Upper lobe of left lung (tissue), 6 donors: Measurements from ENCODE around the gene DIS3. TPM values are rescaled to one million over a fixed set of nuclear protein-coding genes. Genes with fewer than 3 reads are reported as not detected.

Experiments used
- ATAC-seq, 2 donors: fragments of 200-7000 bp; cut with Tn5 transposase; one replicate each; pipeline ENCODE4 v1.9.1; 2022; ENCODE audit warnings: mild to moderate bottlenecking in 2 of 2, moderate library complexity in 2 of 2; ENCODE audit not compliant: low FRiP score in 2 of 2
- DNase-seq, 2 donors: peaks; one replicate each; pipeline ENCODE4 v3.0.0-alpha.2; 2019 to 2020
- H3K27ac ChIP-seq, 4 donors: fragments of 200-600 bp; sonication (generic); one replicate each; pipeline ENCODE4 v1.5.1; 2016 to 2019
- H3K27me3 ChIP-seq, 4 donors: fragments of 200-600 bp; sonication (generic); one replicate each; pipeline ENCODE4 v1.5.1; 2017 to 2019
- H3K36me3 ChIP-seq, 4 donors: fragments of 200-600 bp; sonication (generic); one replicate each; pipeline ENCODE4 v1.5.1; 2016 to 2019
- H3K4me1 ChIP-seq, 4 donors: fragments of 200-600 bp; sonication (generic); one replicate each; pipeline ENCODE4 v1.5.1; 2018 to 2019
- H3K4me3 ChIP-seq, 4 donors: fragments of 200-600 bp; sonication (generic); one replicate each; pipeline ENCODE4 v1.5.1; 2017 to 2019; ENCODE audit warnings: mild to moderate bottlenecking in 2 of 4, moderate library complexity in 1 of 4
- H3K9me3 ChIP-seq, 4 donors: fragments of 200-600 bp; sonication (generic); one replicate each; pipeline ENCODE4 v1.5.1; 2018 to 2019
- EP300 ChIP-seq, 4 donors: sonication (generic); formaldehyde crosslinking; IDR thresholded peaks; one replicate each; pipeline ENCODE4 v1.5.1; 2017; ENCODE audit warnings: antibody characterized with exemption in 4 of 4, control low read depth in 2 of 4
- POLR2A ChIP-seq, 4 donors: fragments of 450-650 bp; IDR thresholded peaks; one replicate each; pipeline ENCODE4 v1.5.1; 2016 to 2017; ENCODE audit warnings: antibody characterized with exemption in 4 of 4, mild to moderate bottlenecking in 2 of 4
- POLR2AphosphoS5 ChIP-seq, 2 donors: sonication (generic); formaldehyde crosslinking; IDR thresholded peaks; one replicate each; pipeline ENCODE4 v1.5.1; 2017; ENCODE audit warnings: antibody characterized with exemption in 2 of 2
- WGBS, 2 donors: methylation state at CpG; one replicate each; pipeline ENCODE4 v1.1.5; 2017 to 2018; 5-methylcytosine and 5-hydroxymethylcytosine counted together
- total RNA-seq, 6 donors: library from RNA; depleted of rRNA in 4 of 6; stranded (reverse); fragments of >200 nt in 4 of 6; gene quantifications; one replicate each; pipeline versions ENCODE4 v1.1.0 to v1.2.1, GENCODE V29; 2016 to 2021
- TF ChIP-seq, protein P1 (sequence below), 6 experiments: fragments of 450-650 bp in 4 of 6; fragments of 200-600 bp in 2 of 6; sonication (generic) in 2 of 6; IDR thresholded peaks; one replicate each; pipeline ENCODE4 v1.5.1; 2016 to 2019; ENCODE audit warnings: antibody characterized with exemption in 6 of 6
- donor health status: DM: no; HTN: no; CAD: no; lungs with moderate emphysema.
- donor health status: DM: no; HTN: yes; CAD: no; lungs with severe emphysema.

Gene DIS3
- total RNA-seq, 6 donors from 2014 or later, result 7.3 to 32.3 (median 26.8) TPM

DNA sequence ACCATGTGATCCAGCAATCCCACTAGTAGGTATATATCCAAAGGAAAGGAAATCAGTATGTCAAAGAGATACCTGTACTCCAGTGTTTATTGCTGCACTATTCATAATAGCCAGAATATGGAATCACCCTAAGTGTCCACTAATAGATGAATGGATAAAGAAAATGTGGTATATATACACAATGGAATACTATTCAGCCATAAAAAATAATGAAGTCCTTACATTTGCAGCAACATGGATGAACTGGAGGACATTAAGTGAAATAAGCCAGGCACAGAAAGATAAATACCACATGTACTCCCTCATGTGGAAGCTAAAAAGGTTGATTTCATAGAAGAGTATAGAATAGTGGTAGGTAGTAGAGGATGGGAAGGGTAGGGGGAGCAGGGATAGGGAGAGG lies 30.5 kb downstream of the DIS3 start:
- H3K9me3 ChIP-seq, result no peaks in the 10 kb centered on the region
- no peak overlapping the region for H3K4me3 ChIP-seq
- TF ChIP-seq, protein P1, sequence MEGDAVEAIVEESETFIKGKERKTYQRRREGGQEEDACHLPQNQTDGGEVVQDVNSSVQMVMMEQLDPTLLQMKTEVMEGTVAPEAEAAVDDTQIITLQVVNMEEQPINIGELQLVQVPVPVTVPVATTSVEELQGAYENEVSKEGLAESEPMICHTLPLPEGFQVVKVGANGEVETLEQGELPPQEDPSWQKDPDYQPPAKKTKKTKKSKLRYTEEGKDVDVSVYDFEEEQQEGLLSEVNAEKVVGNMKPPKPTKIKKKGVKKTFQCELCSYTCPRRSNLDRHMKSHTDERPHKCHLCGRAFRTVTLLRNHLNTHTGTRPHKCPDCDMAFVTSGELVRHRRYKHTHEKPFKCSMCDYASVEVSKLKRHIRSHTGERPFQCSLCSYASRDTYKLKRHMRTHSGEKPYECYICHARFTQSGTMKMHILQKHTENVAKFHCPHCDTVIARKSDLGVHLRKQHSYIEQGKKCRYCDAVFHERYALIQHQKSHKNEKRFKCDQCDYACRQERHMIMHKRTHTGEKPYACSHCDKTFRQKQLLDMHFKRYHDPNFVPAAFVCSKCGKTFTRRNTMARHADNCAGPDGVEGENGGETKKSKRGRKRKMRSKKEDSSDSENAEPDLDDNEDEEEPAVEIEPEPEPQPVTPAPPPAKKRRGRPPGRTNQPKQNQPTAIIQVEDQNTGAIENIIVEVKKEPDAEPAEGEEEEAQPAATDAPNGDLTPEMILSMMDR (IDR thresholded peaks at IDR 0.05), result no peak
- no peak for TF ChIP-seq POLR2A (IDR thresholded peaks at IDR 0.05)
- TF ChIP-seq EP300 (IDR thresholded peaks at IDR 0.05), result no peak
- TF ChIP-seq POLR2AphosphoS5 (IDR thresholded peaks at IDR 0.05), result no peak
- H3K27me3 ChIP-seq, result no peaks in the 10 kb centered on the region
- ATAC-seq, result no peak
- no peaks in the 10 kb centered on the region for H3K4me1 ChIP-seq
- H3K27ac ChIP-seq, result no peak overlapping the region
- H3K36me3 ChIP-seq, result peaks cover 9 to 65% (median 25%) of the 10 kb centered on the region in 4 donors
- DNase-seq, result no peak

DNA sequence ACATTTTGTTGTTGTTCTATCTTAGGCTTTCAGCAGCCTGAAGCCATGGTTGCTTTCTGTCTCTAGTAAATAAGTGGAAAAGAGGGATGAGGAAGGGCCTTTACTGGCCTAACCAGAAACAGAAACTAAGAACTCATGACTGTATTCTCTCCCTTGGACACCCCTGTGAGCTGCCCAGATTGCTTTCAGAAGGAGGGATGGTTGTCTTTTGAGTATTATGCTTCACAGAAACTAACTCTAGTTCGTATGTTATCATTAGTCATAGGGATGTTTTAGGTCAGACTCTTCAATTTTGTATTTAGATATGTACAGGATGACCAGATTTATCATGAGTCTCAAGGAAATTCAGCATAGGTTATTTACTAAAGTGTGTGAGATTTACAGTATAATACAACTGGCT lies 36.4 kb downstream of the DIS3 start:
- no peak for ATAC-seq
- TF ChIP-seq, protein P1 (IDR thresholded peaks at IDR 0.05), result no peak
- TF ChIP-seq EP300 (IDR thresholded peaks at IDR 0.05), result no peak
- TF ChIP-seq POLR2AphosphoS5 (IDR thresholded peaks at IDR 0.05), result no peak
- TF ChIP-seq POLR2A (IDR thresholded peaks at IDR 0.05), result no peak
- no peaks in the 10 kb centered on the region for H3K9me3 ChIP-seq
- WGBS, 2 donors, result 77 to 90% methylated on average over 1 of the region's 1 CpG
- peaks cover 0 to 47% (median 15%) of the 10 kb centered on the region in 4 donors for H3K36me3 ChIP-seq
- no peak overlapping the region for H3K27ac ChIP-seq
- no peaks in the 10 kb centered on the region for H3K27me3 ChIP-seq
- no peak for DNase-seq
- H3K4me3 ChIP-seq, result no peak overlapping the region
- H3K4me1 ChIP-seq, result no peaks in the 10 kb centered on the region

DNA sequence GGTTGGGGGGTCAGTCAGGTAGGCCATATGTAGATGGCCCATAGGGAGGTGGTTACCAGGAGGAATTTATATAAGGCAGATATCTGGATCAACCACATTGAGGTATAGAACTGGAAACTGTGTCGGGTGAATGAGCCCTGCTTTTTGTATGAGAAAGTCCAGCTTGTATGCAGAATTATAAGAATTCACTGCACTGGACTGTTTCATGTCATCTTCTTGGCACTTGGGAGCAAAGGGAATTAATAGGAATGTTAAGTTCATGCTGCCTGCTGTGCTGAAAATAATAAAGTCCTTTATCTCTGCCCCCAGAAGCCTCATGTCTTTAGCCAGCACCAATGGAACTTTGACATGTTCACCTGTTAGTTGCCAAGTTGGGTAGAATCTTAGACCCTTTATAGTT lies 41.7 kb downstream of the DIS3 start:
- H3K36me3 ChIP-seq, result peaks cover 0 to 22% (median 13%) of the 10 kb centered on the region in 4 donors
- no peak overlapping the region for H3K4me3 ChIP-seq
- TF ChIP-seq EP300 (IDR thresholded peaks at IDR 0.05) (no peak), POLR2AphosphoS5 (IDR thresholded peaks at IDR 0.05) (no peak), POLR2A (IDR thresholded peaks at IDR 0.05) (no peak)
- TF ChIP-seq, protein P1 (IDR thresholded peaks at IDR 0.05), result no peak
- H3K27ac ChIP-seq, result no peak overlapping the region
- H3K4me1 ChIP-seq, result no peaks in the 10 kb centered on the region
- 88 to 93% methylated on average over 1 of the region's 1 CpG for WGBS, 2 donors
- no peaks in the 10 kb centered on the region for H3K9me3 ChIP-seq
- ATAC-seq (no peak), DNase-seq (no peak)
- H3K27me3 ChIP-seq, result no peaks in the 10 kb centered on the region

DNA sequence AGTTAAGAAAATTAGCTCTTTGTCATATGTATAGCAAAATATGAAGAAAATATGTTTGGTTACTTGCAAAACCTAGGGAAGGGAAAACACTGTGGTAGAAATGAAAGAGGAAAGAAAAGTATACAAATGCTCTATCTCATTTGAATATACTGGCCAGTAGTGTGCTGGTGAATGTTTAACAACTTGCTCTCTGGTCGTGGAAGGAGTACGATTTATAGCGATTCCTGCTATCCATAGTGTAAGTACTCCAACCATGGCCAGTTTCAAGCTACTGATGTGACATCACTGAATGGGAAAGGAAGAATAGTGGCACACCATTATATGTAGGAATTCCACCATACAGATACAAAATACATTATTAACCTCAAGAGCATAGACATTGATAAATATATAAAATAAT lies 44.7 kb downstream of the DIS3 start:
- no peaks in the 10 kb centered on the region for H3K4me1 ChIP-seq
- TF ChIP-seq POLR2A (IDR thresholded peaks at IDR 0.05), result no peak
- TF ChIP-seq EP300 (IDR thresholded peaks at IDR 0.05), result no peak
- TF ChIP-seq, protein P1 (IDR thresholded peaks at IDR 0.05), result no peak
- TF ChIP-seq POLR2AphosphoS5 (IDR thresholded peaks at IDR 0.05), result no peak
- no peaks in the 10 kb centered on the region for H3K9me3 ChIP-seq
- 88 to 89% methylated on average over 3 of the region's 3 CpGs for WGBS, 2 donors
- ATAC-seq (no peak), DNase-seq (no peak)
- no peak overlapping the region for H3K27ac ChIP-seq
- peaks cover 0 to 16% (median 4%) of the 10 kb centered on the region in 4 donors for H3K36me3 ChIP-seq
- H3K27me3 ChIP-seq, result no peaks in the 10 kb centered on the region
- no peak overlapping the region for H3K4me3 ChIP-seq

DNA sequence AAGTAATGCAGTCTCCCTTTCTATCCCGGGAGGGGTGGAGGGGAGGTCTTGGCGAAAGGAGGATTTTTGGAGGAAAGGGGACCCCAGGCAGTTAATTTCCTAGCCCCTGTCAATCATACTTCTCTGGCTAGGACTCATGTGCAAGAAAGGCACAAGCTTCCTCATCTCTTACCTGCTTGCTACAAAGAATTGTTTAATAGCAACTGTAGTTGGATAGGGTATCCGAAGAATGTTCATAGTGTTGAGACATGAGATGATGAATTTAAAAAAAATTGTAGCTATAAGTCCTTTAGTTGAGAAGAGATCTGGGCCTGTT lies 53.5 kb downstream of the DIS3 start:
- peaks cover 11 to 28% (median 20%) of the 10 kb centered on the region in 4 donors for H3K4me1 ChIP-seq
- peaks cover 0 to 7% (median 0%) of the 10 kb centered on the region in 4 donors for H3K36me3 ChIP-seq
- H3K4me3 ChIP-seq, result peak overlapping the region; percentile 61 to 98 (median 80)
- TF ChIP-seq, protein P1 (IDR thresholded peaks at IDR 0.05), result no peak
- TF ChIP-seq POLR2A (IDR thresholded peaks at IDR 0.05), result no peak
- no peak for TF ChIP-seq EP300 (IDR thresholded peaks at IDR 0.05)
- TF ChIP-seq POLR2AphosphoS5 (IDR thresholded peaks at IDR 0.05), result no peak
- 5 to 6% methylated on average over 3 of the region's 3 CpGs for WGBS, 2 donors
- no peak for ATAC-seq
- H3K27ac ChIP-seq, result peak overlapping the region; percentile 26 to 77 (median 66)
- H3K27me3 ChIP-seq, result no peaks in the 10 kb centered on the region
- H3K9me3 ChIP-seq, result no peaks in the 10 kb centered on the region
- DNase-seq, result no peak
